CD4-positive, alpha-beta T cell (primary cell): ENCODE results near the gene PNPLA4. TPM values are rescaled to one million over a fixed set of nuclear protein-coding genes. Genes with fewer than 3 reads are reported as not detected.

Source experiments
- ATAC-seq: fragments of 200-7000 bp; cut with Tn5 transposase; one replicate; pipeline ENCODE4 v1.10.0; 2022; ENCODE audit warnings: mild to moderate bottlenecking; ENCODE audit not compliant: poor library complexity
- CTCF ChIA-PET: fragments of 350-600 bp; sonication (Branson Sonifier 250); formaldehyde crosslinking; loops from one replicate; lab custom pipeline; 2021; ENCODE audit warnings: antibody characterized with exemption, inconsistent platforms; lab: Charles Lee
- POLR2A ChIA-PET: fragments of 350-600 bp; sonication (Branson Sonifier 250); formaldehyde crosslinking; loops from one replicate; lab custom pipeline; 2021; ENCODE audit warnings: antibody characterized with exemption, inconsistent platforms; lab: Charles Lee
- DNase-seq, 14 experiments: peaks; one replicate each; pipeline ENCODE4 v3.0.0-alpha.2; 2013 to 2020; ENCODE audit warnings: mixed read lengths in 2 of 14
- H3K27ac ChIP-seq, 2 donors: one replicate each; pipeline versions ENCODE4 v1.5.1 to v1.7.0; 2013; ENCODE audit warnings: low read length in 2 of 2, low read depth in 1 of 2, mild to moderate bottlenecking in 1 of 2
- H3K27me3 ChIP-seq, 2 experiments: 1 replicate in 1 of 2; 2 replicates in 1 of 2; pipeline versions ENCODE4 v1.6.1 to v1.7.0; 2013; ENCODE audit warnings: low read length in 2 of 2, control low read depth in 1 of 2, mild to moderate bottlenecking in 1 of 2, moderate library complexity in 1 of 2; ENCODE audit not compliant: insufficient read depth in 2 of 2, control insufficient read depth in 1 of 2
- H3K36me3 ChIP-seq: one replicate; pipeline ENCODE4 v1.6.1; 2013; ENCODE audit warnings: low read length, control low read depth; ENCODE audit not compliant: insufficient read depth
- H3K4me1 ChIP-seq: one replicate; pipeline ENCODE4 v1.6.1; 2013; ENCODE audit warnings: low read length, control low read depth; ENCODE audit not compliant: insufficient read depth
- H3K4me3 ChIP-seq: one replicate; pipeline ENCODE4 v1.5.1; 2013; ENCODE audit warnings: mild to moderate bottlenecking, low read length, moderate library complexity
- H3K9me3 ChIP-seq, 2 experiments: 1 replicate in 1 of 2; 2 replicates in 1 of 2; pipeline versions ENCODE4 v1.6.1 to v1.7.0; 2013; ENCODE audit warnings: low read length in 2 of 2, mild to moderate bottlenecking in 2 of 2, control low read depth in 1 of 2, moderate library complexity in 1 of 2; ENCODE audit not compliant: control insufficient read depth in 1 of 2, insufficient read depth in 1 of 2
- H3K27ac Mint-ChIP-seq: one replicate; pipeline ENCODE4 v1.8.0; 2020; ENCODE audit warnings: mixed read lengths
- H3K27me3 Mint-ChIP-seq: one replicate; pipeline ENCODE4 v1.8.0; 2021; ENCODE audit warnings: mixed read lengths
- H3K36me3 Mint-ChIP-seq: one replicate; pipeline ENCODE4 v1.8.0; 2021; ENCODE audit warnings: low read depth, mixed read lengths
- H3K4me1 Mint-ChIP-seq: one replicate; pipeline ENCODE4 v1.8.0; 2021; ENCODE audit warnings: low read depth, mixed read lengths
- H3K4me3 Mint-ChIP-seq: one replicate; pipeline ENCODE4 v1.8.0; 2020; ENCODE audit warnings: mild to moderate bottlenecking, mixed read lengths
- H3K9me3 Mint-ChIP-seq: one replicate; pipeline ENCODE4 v1.8.0; 2020; ENCODE audit warnings: mixed read lengths
- CTCF ChIP-seq: fragments of 200-600 bp; IDR thresholded peaks from one replicate; pipeline ENCODE4 v1.8.0; 2022; ENCODE audit warnings: antibody characterized with exemption, mild to moderate bottlenecking
- intact Hi-C, 2 experiments: fragments of 100-400 bp; cut with DNase I in 1 of 2; cut with micrococcal nuclease in 1 of 2; formaldehyde crosslinking; loops; one replicate each; pipeline versions ENCODE4 v1.15.1 to v1.9.0; 2023 to 2025; cut with DNase I, micrococcal nuclease
- total RNA-seq, 174 experiments: library from RNA in 2 of 174; stranded (reverse) in 2 of 174; gene quantifications; one replicate each; pipeline ENCODE4 v1.2.3 and lab custom pipeline; 2021 to 2026

Gene PNPLA4
- total RNA-seq, 2 experiments from 2014 or later = 1.9 to 2.1 TPM

- intact Hi-C loops = loop anchor here in 1 of 2 experiments (10.0 kb wide), 1 partner anchor 782 kb away; the partner anchor contains the start of genes PUDP and STS
- DNase-seq = peak in 1 of 14 experiments; percentile 0
Observed at GRCh38 chrX:7926914-7927258, 327 bp downstream of the PNPLA4 start.

DNA sequence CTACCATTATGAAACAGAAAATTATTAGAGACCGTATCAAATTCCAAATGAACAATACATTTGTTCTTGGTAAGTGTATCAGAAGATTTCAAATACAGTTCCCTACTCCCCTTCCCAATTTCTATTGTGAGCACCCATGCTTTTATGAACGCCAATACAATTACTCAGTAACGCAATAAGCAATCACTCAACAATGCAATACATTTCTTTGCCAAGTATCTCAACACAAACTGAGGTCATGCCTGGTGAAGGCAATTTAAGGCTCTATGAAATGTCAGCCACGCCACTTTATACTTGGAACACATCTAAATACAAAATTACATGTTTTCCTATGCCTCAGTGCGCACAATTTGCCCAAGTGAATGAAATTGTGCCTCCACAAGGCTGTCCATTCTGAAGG is 712 bp downstream of the PNPLA4 start:
- peak overlapping the region; percentile 72 for H3K4me3 ChIP-seq
- ATAC-seq = no peak
- H3K27me3 Mint-ChIP-seq = peaks cover 4% of the 10 kb centered on the region
- H3K4me1 ChIP-seq = peaks cover 13% of the 10 kb centered on the region
- intact Hi-C loops = loop anchor here in 1 of 2 experiments (10.0 kb wide), 1 partner anchor 782 kb away; the partner anchor contains the start of genes PUDP and STS
- H3K27ac ChIP-seq = peak overlapping the region; percentile 77 to 92
- ChIA-PET POLR2A (no interaction called here), CTCF (interaction anchor here (0.7 kb wide), 1 partner anchor 10 kb away, joined by 3 read pairs; no protein-coding TSS in a partner anchor)
- H3K27ac Mint-ChIP-seq = peak overlapping the region; percentile 94
- H3K9me3 Mint-ChIP-seq = no peaks in the 10 kb centered on the region
- H3K9me3 ChIP-seq = peaks cover 0 to 5% of the 10 kb centered on the region in 2 experiments
- peaks cover 18% of the 10 kb centered on the region for H3K4me1 Mint-ChIP-seq
- H3K36me3 ChIP-seq = peaks cover 2% of the 10 kb centered on the region
- peaks cover 17% of the 10 kb centered on the region for H3K36me3 Mint-ChIP-seq
- H3K27me3 ChIP-seq = no peaks in the 10 kb centered on the region
- peak in 1 of 14 experiments; percentile 2 for DNase-seq
- H3K4me3 Mint-ChIP-seq = peak overlapping the region; percentile 81
- TF ChIP-seq CTCF = no peak

More at GRCh38 chrX:7926914-7927258, 327 bp downstream of the PNPLA4 start:
- Histone ChIP-seq H3K27me3 (no peaks in the 10 kb centered on the region), H3K4me1 (peaks cover 13% of the 10 kb centered on the region), H3K4me3 (peak overlapping the region; percentile 72), H3K36me3 (peaks cover 2% of the 10 kb centered on the region), H3K27ac (peak overlapping the region; percentile 77 to 92), H3K9me3 (peaks cover 0 to 5% of the 10 kb centered on the region in 2 experiments)
- no peak for ATAC-seq
- Mint-ChIP-seq H3K36me3 (peaks cover 14% of the 10 kb centered on the region), H3K4me3 (peak overlapping the region; percentile 91), H3K27me3 (peaks cover 4% of the 10 kb centered on the region), H3K4me1 (peaks cover 18% of the 10 kb centered on the region), H3K9me3 (no peaks in the 10 kb centered on the region), H3K27ac (peak overlapping the region; percentile 94)
- no peak for TF ChIP-seq CTCF
- ChIA-PET POLR2A (no interaction called here), CTCF (no interaction called here)

- Mint-ChIP-seq H3K36me3 (peaks cover 23% of the 10 kb centered on the region), H3K4me3 (peak overlapping the region; percentile 81), H3K27ac (peak overlapping the region; percentile 94), H3K9me3 (no peaks in the 10 kb centered on the region), H3K4me1 (peaks cover 18% of the 10 kb centered on the region), H3K27me3 (peaks cover 4% of the 10 kb centered on the region)
- ChIA-PET CTCF (interaction anchor here (0.7 kb wide), 1 partner anchor 10 kb away, joined by 3 read pairs; no protein-coding TSS in a partner anchor), POLR2A (no interaction called here)
- DNase-seq = peak; percentile 30 to 78 (median 44)
- H3K27me3 ChIP-seq = no peaks in the 10 kb centered on the region
- ATAC-seq = peak; percentile 55
- H3K4me1 ChIP-seq = peaks cover 13% of the 10 kb centered on the region
- peaks cover 0 to 5% of the 10 kb centered on the region in 2 experiments for H3K9me3 ChIP-seq
- no peak overlapping the region for H3K27ac ChIP-seq
- no peak overlapping the region for H3K4me3 ChIP-seq
- intact Hi-C loops = loop anchor here in 1 of 2 experiments (10.0 kb wide), 1 partner anchor 781 kb away; the partner anchor contains the start of genes PUDP and STS
- peaks cover 2% of the 10 kb centered on the region for H3K36me3 ChIP-seq
- TF ChIP-seq CTCF = peak; percentile 58
Observed at GRCh38 chrX:7925867-7926472, 1.2 kb downstream of the PNPLA4 start.
